ENCODE data around the gene PI4K2B.
"Not testable (repeated sequence)": the region's sequence is repeated elsewhere in the genome, so short reads cannot be mapped to it uniquely, and the experiment has no call there.

PI4K2B gene

GRCh38 chr4:25233737-25234389 is at the start of gene PI4K2B:
TSS of gene PI4K2B (plus strand) at chr4:25234033. CDS start at chr4:25234164, 131 bp downstream.
- DNase-seq (ENCODE audit: low read depth): peak; percentile 93

- DNase-seq (ENCODE audit: low read depth): no peak
Observed at GRCh38 chr4:25184056-25184455, 49.8 kb upstream of the PI4K2B start.

- DNase-seq (ENCODE audit: low read depth): no peak
Observed at GRCh38 chr4:25190407-25190806, 43.4 kb upstream of the PI4K2B start.

- no peak for DNase-seq (ENCODE audit: low read depth)
Observed at GRCh38 chr4:25198713-25199112, 35.1 kb upstream of the PI4K2B start.

- no peak for DNase-seq (ENCODE audit: low read depth)
Observed at GRCh38 chr4:25207997-25208396, 25.8 kb upstream of the PI4K2B start.

GRCh38 chr4:25209702-25210101 is 24.1 kb upstream of the PI4K2B start:
- DNase-seq (ENCODE audit: low read depth): no peak

- no peak for DNase-seq (ENCODE audit: low read depth)
Observed at GRCh38 chr4:25211721-25212120, 22.1 kb upstream of the PI4K2B start.

GRCh38 chr4:25212822-25213221 is 21.0 kb upstream of the PI4K2B start:
- no peak for DNase-seq (ENCODE audit: low read depth)

GRCh38 chr4:25213347-25213979 is 20.4 kb upstream of the PI4K2B start:
- DNase-seq (ENCODE audit: low read depth): no peak

GRCh38 chr4:25214750-25215149 is 19.1 kb upstream of the PI4K2B start:
- DNase-seq (ENCODE audit: low read depth): not testable (repeated sequence)

- DNase-seq (ENCODE audit: low read depth): no peak
Observed at GRCh38 chr4:25215511-25215910, 18.3 kb upstream of the PI4K2B start.

GRCh38 chr4:25221377-25221776 is 12.5 kb upstream of the PI4K2B start:
- no peak for DNase-seq (ENCODE audit: low read depth)

GRCh38 chr4:25223802-25224375 is 9.9 kb upstream of the PI4K2B start:
- no peak for DNase-seq (ENCODE audit: low read depth)

- DNase-seq (ENCODE audit: low read depth): no peak
Observed at GRCh38 chr4:25229804-25230203, 4.0 kb upstream of the PI4K2B start.

GRCh38 chr4:25233194-25233593 is 639 bp upstream of the PI4K2B start:
- no peak for DNase-seq (ENCODE audit: low read depth)

GRCh38 chr4:25234390-25235370 is 847 bp downstream of the PI4K2B start:
- peak; percentile 30 for DNase-seq (ENCODE audit: low read depth)

GRCh38 chr4:25235401-25235800 is 1.6 kb downstream of the PI4K2B start:
- no peak for DNase-seq (ENCODE audit: low read depth)

GRCh38 chr4:25236030-25236429 is 2.2 kb downstream of the PI4K2B start:
- DNase-seq (ENCODE audit: low read depth): not testable (repeated sequence)

- DNase-seq (ENCODE audit: low read depth): no peak
Observed at GRCh38 chr4:25236971-25237370, 3.1 kb downstream of the PI4K2B start.

- no peak for DNase-seq (ENCODE audit: low read depth)
Observed at GRCh38 chr4:25238052-25238451, 4.2 kb downstream of the PI4K2B start.

- not testable (repeated sequence) for DNase-seq (ENCODE audit: low read depth)
Observed at GRCh38 chr4:25239528-25239927, 5.7 kb downstream of the PI4K2B start.

- DNase-seq (ENCODE audit: low read depth): not testable (repeated sequence)
Observed at GRCh38 chr4:25240754-25241210, 6.9 kb downstream of the PI4K2B start.
